Measurements from ENCODE around the gene TRIM26. TPM values are rescaled to one million over a fixed set of nuclear protein-coding genes. Genes with fewer than 3 reads are reported as not detected.

The TRIM26 gene
- total and polyA plus RNA-seq, 2 experiments from 2014 or later, result 11.0 to 38.0 TPM

GRCh38 chr6:30154709-30155519, 58.3 kb downstream of the TRIM26 start:
- Histone ChIP-seq H3K27me3 (ENCODE audit: insufficient read depth) (0 out of 2 replicates have a peak, but pooled peaks cover 11% of the 10 kb centered on the region), H3K27ac (ENCODE audit: low read depth) (no peak overlapping the region), H3K36me3 (ENCODE audit: insufficient read depth) (no peaks in the 10 kb centered on the region), H4K20me1 (replicated peaks; ENCODE audit: insufficient read depth) (no peaks in the 10 kb centered on the region), H3K4me2 (no peak overlapping the region), H3K4me1 (ENCODE audit: insufficient read depth) (no peaks in the 10 kb centered on the region), H3K9me2 (ENCODE audit: insufficient read depth) (no peaks in the 10 kb centered on the region), H3F3A (replicated peaks; ENCODE audit: low read depth) (no peaks in the 10 kb centered on the region), H3K4me3 (no peak overlapping the region), H3K79me2 (replicated peaks; ENCODE audit: insufficient read depth) (no peaks in the 10 kb centered on the region), H2AFZ (no peak overlapping the region)
- Mint-ChIP-seq H3K9me3 (no peaks in the 10 kb centered on the region), H3K36me3 (ENCODE audit: low read depth) (no peaks in the 10 kb centered on the region), H3K27ac (no peak overlapping the region), H3K4me3 (no peak overlapping the region), H3K27me3 (ENCODE audit: insufficient read depth, low read depth, poor library complexity) (peaks cover 6% of the 10 kb centered on the region), H3K4me1 (no peaks in the 10 kb centered on the region)
- no peak for ATAC-seq
- no peak for DNase-seq (ENCODE audit: low spot score)
- TF ChIP-seq JUNB (IDR thresholded peaks at IDR 0.05; ENCODE audit: unreplicated experiment) (no peak), ZNF331 (CRISPR knock-in tag; IDR thresholded peaks at IDR 0.05; ENCODE audit: low read depth) (no peak), EZH2phosphoT487 (IDR thresholded peaks at IDR 0.05; ENCODE audit: unreplicated experiment) (no peak), NANOG (IDR thresholded peaks at IDR 0.05; ENCODE audit: borderline replicate concordance) (no peak), REST (IDR thresholded peaks at IDR 0.05; ENCODE audit: unreplicated experiment) (no peak), POLR2AphosphoS5 (IDR thresholded peaks at IDR 0.05; ENCODE audit: low read depth) (no peak), CREB1 (CRISPR knock-in tag; IDR thresholded peaks at IDR 0.05; ENCODE audit: low read depth) (no peak), ZNF114 (CRISPR knock-in tag; IDR thresholded peaks at IDR 0.05) (no peak), EZH2 (IDR thresholded peaks at IDR 0.05; ENCODE audit: low read depth, unreplicated experiment) (no peak), STAT1 (IDR thresholded peaks at IDR 0.05; ENCODE audit: unreplicated experiment) (no peak), ZNF462 (CRISPR knock-in tag; IDR thresholded peaks at IDR 0.05) (no peak), CTCF (conservative IDR thresholded peaks at IDR 0.05; ENCODE audit: low read depth in 2 of 2) (no peak)
- TF ChIP-seq, protein P1, sequence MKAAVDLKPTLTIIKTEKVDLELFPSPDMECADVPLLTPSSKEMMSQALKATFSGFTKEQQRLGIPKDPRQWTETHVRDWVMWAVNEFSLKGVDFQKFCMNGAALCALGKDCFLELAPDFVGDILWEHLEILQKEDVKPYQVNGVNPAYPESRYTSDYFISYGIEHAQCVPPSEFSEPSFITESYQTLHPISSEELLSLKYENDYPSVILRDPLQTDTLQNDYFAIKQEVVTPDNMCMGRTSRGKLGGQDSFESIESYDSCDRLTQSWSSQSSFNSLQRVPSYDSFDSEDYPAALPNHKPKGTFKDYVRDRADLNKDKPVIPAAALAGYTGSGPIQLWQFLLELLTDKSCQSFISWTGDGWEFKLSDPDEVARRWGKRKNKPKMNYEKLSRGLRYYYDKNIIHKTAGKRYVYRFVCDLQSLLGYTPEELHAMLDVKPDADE (IDR thresholded peaks at IDR 0.05), result no peak

Data from GM23338 (cell line).